HL-60 (cell line): Measurements from ENCODE around the gene LAYN.

Experiments used
- POLR2AphosphoS5 ChIP-seq: IDR thresholded peaks from 2 replicates; pipeline ENCODE4 v1.6.1; 2012; ENCODE audit warnings: low read depth
- TF ChIP-seq, protein P1 (sequence below): IDR thresholded peaks from one replicate; pipeline ENCODE4 v1.5.1; 2011; ENCODE audit warnings: low read length, control low read depth, inconsistent platforms; ENCODE audit not compliant: insufficient read depth

GRCh38 chr11:111494040-111494439 lies 46.5 kb upstream of the LAYN start:
- TF ChIP-seq, protein P1, sequence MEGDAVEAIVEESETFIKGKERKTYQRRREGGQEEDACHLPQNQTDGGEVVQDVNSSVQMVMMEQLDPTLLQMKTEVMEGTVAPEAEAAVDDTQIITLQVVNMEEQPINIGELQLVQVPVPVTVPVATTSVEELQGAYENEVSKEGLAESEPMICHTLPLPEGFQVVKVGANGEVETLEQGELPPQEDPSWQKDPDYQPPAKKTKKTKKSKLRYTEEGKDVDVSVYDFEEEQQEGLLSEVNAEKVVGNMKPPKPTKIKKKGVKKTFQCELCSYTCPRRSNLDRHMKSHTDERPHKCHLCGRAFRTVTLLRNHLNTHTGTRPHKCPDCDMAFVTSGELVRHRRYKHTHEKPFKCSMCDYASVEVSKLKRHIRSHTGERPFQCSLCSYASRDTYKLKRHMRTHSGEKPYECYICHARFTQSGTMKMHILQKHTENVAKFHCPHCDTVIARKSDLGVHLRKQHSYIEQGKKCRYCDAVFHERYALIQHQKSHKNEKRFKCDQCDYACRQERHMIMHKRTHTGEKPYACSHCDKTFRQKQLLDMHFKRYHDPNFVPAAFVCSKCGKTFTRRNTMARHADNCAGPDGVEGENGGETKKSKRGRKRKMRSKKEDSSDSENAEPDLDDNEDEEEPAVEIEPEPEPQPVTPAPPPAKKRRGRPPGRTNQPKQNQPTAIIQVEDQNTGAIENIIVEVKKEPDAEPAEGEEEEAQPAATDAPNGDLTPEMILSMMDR, result no peak
- TF ChIP-seq POLR2AphosphoS5, result no peak
